Thyroid gland (tissue), 4 donors: ENCODE data around the gene RAB19. TPM values are rescaled to one million over a fixed set of nuclear protein-coding genes. Genes with fewer than 3 reads are reported as not detected.

Experiments
- DNase-seq, 2 donors: peaks; one replicate each; pipeline ENCODE4 v3.0.0-alpha.2; 2019
- H3K27ac ChIP-seq, 3 donors: fragments of 200-600 bp; sonication (generic); 1 replicate in 2 of 3; 2 replicates in 1 of 3; pipeline ENCODE4 v1.5.1; 2016 to 2019; ENCODE audit warnings: mild to moderate bottlenecking in 1 of 3, moderate library complexity in 1 of 3
- H3K27me3 ChIP-seq: fragments of 200-600 bp; sonication (generic); one replicate; pipeline ENCODE4 v1.5.1; 2019
- H3K36me3 ChIP-seq, 2 donors: fragments of 200-600 bp; sonication (generic); one replicate each; pipeline ENCODE4 v1.5.1; 2016 to 2019
- H3K4me1 ChIP-seq, 2 donors: fragments of 200-600 bp; sonication (generic); one replicate each; pipeline ENCODE4 v1.5.1; 2017 to 2019
- H3K4me3 ChIP-seq, 3 donors: fragments of 200-600 bp; sonication (generic); replicated peaks in 1 of 3; 1 replicate in 2 of 3; 2 replicates in 1 of 3; pipeline ENCODE4 v1.5.1; 2016; ENCODE audit warnings: mild to moderate bottlenecking in 1 of 3
- H3K9me3 ChIP-seq: fragments of 200-600 bp; sonication (generic); one replicate; pipeline ENCODE4 v1.5.1; 2017
- CTCF ChIP-seq, 6 experiments: fragments of 200-600 bp in 3 of 6; fragments of 450-650 bp in 3 of 6; sonication (generic) in 3 of 6; IDR thresholded peaks; one replicate each; pipeline ENCODE4 v1.5.1; 2016 to 2019; ENCODE audit warnings: antibody characterized with exemption in 6 of 6, mild to moderate bottlenecking in 2 of 6, inconsistent platforms in 1 of 6, moderate library complexity in 1 of 6
- POLR2A ChIP-seq, 2 donors: fragments of 450-650 bp; IDR thresholded peaks; one replicate each; pipeline ENCODE4 v1.6.1; 2017; ENCODE audit warnings: antibody characterized with exemption in 2 of 2, mild to moderate bottlenecking in 2 of 2, moderate library complexity in 1 of 2
- WGBS, 2 donors: methylation state at CpG; one replicate each; pipeline ENCODE4 v1.1.5; 2017; 5-methylcytosine and 5-hydroxymethylcytosine counted together
- intact Hi-C: fragments of 100-400 bp; cut with DNase I; formaldehyde crosslinking; loops from one replicate; pipeline ENCODE4 v1.15.1; 2023
- small RNA-seq: library from RNA; depleted of rRNA; stranded (forward); fragments of <200 nt; gene quantifications from one replicate; pipeline ENCODE3, GENCODE V24; 2016
- total RNA-seq, 4 donors: library from RNA; depleted of rRNA; stranded (reverse); fragments of >200 nt; gene quantifications; one replicate each; pipeline ENCODE4 v1.2.3, GENCODE V29; 2016

The RAB19 gene
- total RNA-seq, 4 donors from 2014 or later = 9.7 to 45.5 (median 17.2) TPM

GRCh38 chr7:140476698-140477261, 72.9 kb downstream of the RAB19 start:
- H3K27ac ChIP-seq = no peak overlapping the region
- H3K9me3 ChIP-seq = no peaks in the 10 kb centered on the region
- H3K27me3 ChIP-seq = no peaks in the 10 kb centered on the region
- WGBS, 2 donors = 82 to 85% methylated on average over 11 of the region's 11 CpGs
- H3K4me3 ChIP-seq = no peak overlapping the region
- TF ChIP-seq POLR2A (IDR thresholded peaks at IDR 0.05) (no peak), CTCF (IDR thresholded peaks at IDR 0.05) (no peak)
- intact Hi-C loops = no loop called here
- DNase-seq = no peak
- peaks cover 14 to 15% of the 10 kb centered on the region in 2 donors for H3K4me1 ChIP-seq
- no peaks in the 10 kb centered on the region for H3K36me3 ChIP-seq

Small RNA genes within 50 kb of the gene (small RNA-seq; reads per million reads assigned to genes)
- gene RNA5SP247 (not detected), gene RNA5SP248 (33.7 reads per million, percentile 95 among the genes with 10 or more reads in this experiment)

Other genes starting within 250 kb of the RAB19 start
- 10 to 100 TPM; 11.1 to 29.8 (median 20.7) TPM for gene KDM7A, start 227.1 kb upstream of the RAB19 start, total RNA-seq
- gene SLC37A3, start 5.5 kb upstream of the RAB19 start, total RNA-seq = 100 to 1,000 TPM in 2 of 4 donors, 10 to 100 TPM in 2; 71.9 to 123 (median 86.9) TPM
- gene MKRN1, start 75.4 kb downstream of the RAB19 start, total RNA-seq = 10 to 100 TPM; 60.2 to 87.9 (median 69.1) TPM
- gene DENND2A, start 236.8 kb downstream of the RAB19 start, total RNA-seq = 10 to 100 TPM in 1 of 4 donors, 1 to 10 TPM in 3; 2.0 to 10.9 (median 5.1) TPM